HepG2 (cell line): ENCODE measurements around the gene IL17D. TPM values are rescaled to one million over a fixed set of nuclear protein-coding genes. Genes with fewer than 3 reads are reported as not detected.
A peak's percentile ranks its signal among the peaks of the same experiment; 100 is the strongest.

Experiments
- ATAC-seq: fragments of 200-7000 bp; cut with Tn5 transposase; 3 replicates; pipeline ENCODE4 v1.9.1; 2020; ENCODE audit warnings: mild to moderate bottlenecking, moderate library complexity
- BruUV-seq: library from RNA; stranded (reverse); fragments of 400-500 nt; replicated peaks from 2 replicates; lab custom pipeline; 2021; lab: Mats Ljungman, UMichigan
- CTCF ChIA-PET: fragments of 300-600 bp; formaldehyde crosslinking; extraction: SDS; loops from one replicate; lab custom pipeline; 2021; ENCODE audit warnings: low total read pairs, inconsistent platforms, low intra/inter-chr PET ratio; lab: Yijun Ruan, JAX
- POLR2A ChIA-PET: fragments of 350-600 bp; sonication (Branson Sonifier 250); formaldehyde crosslinking; loops from one replicate; lab custom pipeline; 2020; ENCODE audit warnings: antibody characterized with exemption, inconsistent platforms; lab: Yijun Ruan, JAX
- DNase-seq: peaks from one replicate; pipeline ENCODE4 v3.0.0-alpha.2; 2015; ENCODE audit warnings: low spot score
- FAIRE-seq: peaks from 3 replicates; lab custom pipeline; 2011; peaks lifted over from hg19 to GRCh38; lab: Jason Lieb, UNC
- H2AFZ ChIP-seq: one replicate; pipeline ENCODE4 v1.6.1; 2011; ENCODE audit warnings: low read length, inconsistent platforms
- H3K27ac ChIP-seq: fragments of 300-600 bp; 3 replicates; pipeline ENCODE4 v1.8.0; 2011; ENCODE audit warnings: mixed run types, mild to moderate bottlenecking, mixed read lengths, low read length, inconsistent platforms; ENCODE audit not compliant: insufficient read depth; ENCODE audit errors: extremely low read length
- H3K27me3 ChIP-seq, 2 experiments: fragments of 200-600 bp in 1 of 2; 2 replicates in 1 of 2; 3 replicates in 1 of 2; pipeline versions ENCODE4 v1.6.0 to v1.8.0; 2011; ENCODE audit warnings: low read length in 2 of 2, mild to moderate bottlenecking in 2 of 2, moderate library complexity in 2 of 2, inconsistent platforms in 1 of 2; ENCODE audit not compliant: insufficient read depth in 2 of 2, control insufficient read depth in 1 of 2
- H3K36me3 ChIP-seq, 2 experiments: fragments of 200-600 bp in 1 of 2; replicated peaks in 1 of 2; 2 replicates in 1 of 2; 3 replicates in 1 of 2; pipeline versions ENCODE4 v1.5.1 to v1.8.0; 2011; ENCODE audit warnings: low read length in 2 of 2, inconsistent platforms in 1 of 2; ENCODE audit not compliant: insufficient read depth in 2 of 2, control insufficient read depth in 1 of 2
- H3K4me1 ChIP-seq: 2 replicates; pipeline ENCODE4 v1.5.1; 2012; ENCODE audit warnings: low read length, inconsistent platforms; ENCODE audit not compliant: insufficient read depth
- H3K4me2 ChIP-seq: 2 replicates; pipeline ENCODE4 v1.6.0; 2011; ENCODE audit warnings: low read depth, low read length, inconsistent platforms
- H3K4me3 ChIP-seq, 3 experiments: fragments of 200-600 bp in 1 of 3; sonication (generic), shearing (Covaris generic) in 1 of 3; replicated peaks in 1 of 3; 2 replicates each; pipeline ENCODE4 v1.5.1; 2011 to 2016; ENCODE audit warnings: low read length in 3 of 3, inconsistent platforms in 2 of 3, low read depth in 2 of 3, mild to moderate bottlenecking in 2 of 3, control low read depth in 1 of 3, mixed read lengths in 1 of 3; ENCODE audit not compliant: insufficient read depth in 1 of 3
- H3K79me2 ChIP-seq: one replicate; pipeline ENCODE4 v1.6.1; 2011; ENCODE audit warnings: low read length, inconsistent platforms; ENCODE audit not compliant: insufficient read depth
- H3K9ac ChIP-seq: 2 replicates; pipeline ENCODE4 v1.6.0; 2011; ENCODE audit warnings: mild to moderate bottlenecking, low read depth, low read length, inconsistent platforms; ENCODE audit not compliant: insufficient read depth
- H3K9me3 ChIP-seq: 2 replicates; pipeline ENCODE4 v1.5.1; 2012; ENCODE audit warnings: mild to moderate bottlenecking, low read length
- H4K20me1 ChIP-seq: 2 replicates; pipeline ENCODE4 v1.6.0; 2011; ENCODE audit warnings: inconsistent platforms, mild to moderate bottlenecking, low read length, moderate library complexity; ENCODE audit not compliant: insufficient read depth
- FOXP4 ChIP-seq: sonication (generic); formaldehyde crosslinking; IDR thresholded peaks from 2 replicates; pipeline ENCODE4 v1.4.0; 2020; ENCODE audit warnings: missing genetic modification reagents
- KMT2B ChIP-seq: IDR thresholded peaks from 2 replicates; pipeline ENCODE4 v1.6.1; 2016; ENCODE audit warnings: missing genetic modification reagents, missing compliant biosample characterization
- MEIS1 ChIP-seq: sonication (generic); formaldehyde crosslinking; IDR thresholded peaks from 2 replicates; pipeline ENCODE4 v1.9.0; 2021; ENCODE audit warnings: mild to moderate bottlenecking, missing genetic modification reagents, moderate library complexity, borderline replicate concordance
- PHF8 ChIP-seq: sonication (generic); formaldehyde crosslinking; IDR thresholded peaks from 2 replicates; pipeline ENCODE4 v1.5.0; 2020; ENCODE audit warnings: missing genetic modification reagents
- RNF2 ChIP-seq: fragments of 450-650 bp; conservative IDR thresholded peaks from 2 replicates; pipeline ENCODE4 v1.6.1; 2016; ENCODE audit warnings: low read depth
- ZNF136 ChIP-seq: sonication (generic); formaldehyde crosslinking; IDR thresholded peaks from 2 replicates; pipeline ENCODE4 v1.8.1; 2022; ENCODE audit warnings: low read depth, mild to moderate bottlenecking, moderate library complexity, missing genetic modification reagents
- ZNF547 ChIP-seq: sonication (generic); formaldehyde crosslinking; IDR thresholded peaks from 2 replicates; pipeline ENCODE4 v1.5.1; 2020; ENCODE audit warnings: mild to moderate bottlenecking, missing genetic modification reagents
- WGBS: methylation state at CpG from one replicate; pipeline ENCODE4 v1.1.6; 2017; ENCODE audit warnings: low lambda C conversion rate; 5-methylcytosine and 5-hydroxymethylcytosine counted together
- in situ Hi-C: cut with HindIII; loops from 2 replicates; pipeline ENCODE4 v1.10.0; 2017; ENCODE audit warnings: low pct_unique_long_range_greater_than_20kb; ENCODE audit not compliant: extremely low pct_ligation_motif_present
- intact Hi-C: fragments of 100-400 bp; cut with micrococcal nuclease; formaldehyde crosslinking; loops from one replicate; pipeline ENCODE4 v1.10.0; 2022; ENCODE audit not compliant: unreplicated experiment
- polyA plus RNA-seq, 8 experiments: library from polyadenylated mRNA; depleted of rRNA in 3 of 8; stranded (reverse) in 7 of 8; unstranded in 1 of 8; fragments of >200 nt; fragmentation: Illumina TruSeq in 4 of 8; extraction: Trizol in 4 of 8; gene quantifications; 2 replicates each; pipeline versions ENCODE4 v1.2.1 to v1.2.3, GENCODE V29; 2011 to 2016; ENCODE audit warnings: low read depth in 4 of 8, missing spikeins in 1 of 8, mixed read lengths in 1 of 8; ENCODE audit not compliant: insufficient read depth in 1 of 8
- total RNA-seq, 5 experiments: library from RNA; depleted of rRNA; stranded (reverse); fragments of >200 nt; fragmentation: Illumina TruSeq; extraction: Trizol; gene quantifications; 2 replicates each; pipeline ENCODE4 v1.2.3, GENCODE V29; 2016; ENCODE audit warnings: low read depth in 1 of 5
- TF ChIP-seq, protein P1 (sequence below): sonication (generic); formaldehyde crosslinking; IDR thresholded peaks from 2 replicates; pipeline ENCODE4 v1.4.0; 2020; ENCODE audit warnings: missing genetic modification reagents

Gene IL17D
- total and polyA plus RNA-seq, 2 of the 13 experiments (the other 11 are each of a cell fraction or from before 2014, with no cell fraction given): 1.1 to 2.2 TPM

DNA sequence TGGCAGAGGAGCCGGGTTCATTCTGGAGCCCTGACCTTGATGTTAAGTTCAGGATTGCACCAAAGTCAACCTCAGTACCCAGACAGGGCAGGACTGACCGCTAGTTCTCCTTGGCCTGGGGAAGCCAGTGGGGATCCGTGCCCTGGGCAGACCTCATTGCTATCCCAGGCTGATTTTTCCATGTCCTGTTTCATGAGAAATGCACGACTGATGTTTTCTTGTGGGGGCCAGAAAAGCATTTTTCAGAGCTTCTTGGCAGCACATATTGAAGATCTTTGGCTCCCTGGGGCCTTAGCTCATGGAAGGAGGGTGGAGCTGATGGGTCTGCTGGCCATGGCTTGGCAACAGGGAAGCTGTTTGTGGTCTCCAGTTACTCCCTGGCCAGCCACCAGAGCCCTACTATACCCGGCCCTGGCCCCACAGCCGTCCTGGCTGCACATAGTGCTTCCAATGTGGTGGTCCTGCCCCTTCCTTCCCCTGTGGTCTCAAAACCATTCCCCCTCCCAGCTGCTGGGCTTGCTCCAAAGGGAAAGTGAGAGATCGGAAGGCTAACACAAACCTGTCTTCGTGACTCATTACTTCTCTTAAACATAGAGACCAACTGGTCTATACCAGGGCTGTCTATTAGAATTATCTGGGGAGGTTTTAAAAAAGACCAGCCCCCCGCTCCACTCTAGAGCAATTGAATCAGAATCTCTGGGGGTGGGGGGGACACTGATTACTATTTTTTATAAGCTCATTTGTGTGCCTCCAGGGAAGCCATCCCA is 11.2 kb downstream of the IL17D start:
- Histone ChIP-seq H3K36me3 (no peaks in the 10 kb centered on the region), H3K9me3 (no peaks in the 10 kb centered on the region), H3K27ac (no peak overlapping the region), H3K4me3 (no peak overlapping the region; a peak in 1 of 6 replicates), H3K4me1 (peaks cover 62% of the 10 kb centered on the region), H3K27me3 (no peaks in the 10 kb centered on the region; a peak in 1 of 5 replicates), H3K79me2 (no peaks in the 10 kb centered on the region), H2AFZ (no peak overlapping the region), H3K9ac (no peak overlapping the region), H4K20me1 (no peaks in the 10 kb centered on the region), H3K4me2 (peak overlapping the region; percentile 91)
- ATAC-seq (peak; percentile 20), DNase-seq (no peak), FAIRE-seq (no peak)
- POLR2A ChIA-PET: no interaction called here
- in situ Hi-C loops: no loop called here
- no TSS peak for BruUV-seq
- intact Hi-C loops: no loop called here
- CTCF ChIA-PET: no interaction called here
- no peak for TF ChIP-seq ZNF136
- TF ChIP-seq, protein P1, sequence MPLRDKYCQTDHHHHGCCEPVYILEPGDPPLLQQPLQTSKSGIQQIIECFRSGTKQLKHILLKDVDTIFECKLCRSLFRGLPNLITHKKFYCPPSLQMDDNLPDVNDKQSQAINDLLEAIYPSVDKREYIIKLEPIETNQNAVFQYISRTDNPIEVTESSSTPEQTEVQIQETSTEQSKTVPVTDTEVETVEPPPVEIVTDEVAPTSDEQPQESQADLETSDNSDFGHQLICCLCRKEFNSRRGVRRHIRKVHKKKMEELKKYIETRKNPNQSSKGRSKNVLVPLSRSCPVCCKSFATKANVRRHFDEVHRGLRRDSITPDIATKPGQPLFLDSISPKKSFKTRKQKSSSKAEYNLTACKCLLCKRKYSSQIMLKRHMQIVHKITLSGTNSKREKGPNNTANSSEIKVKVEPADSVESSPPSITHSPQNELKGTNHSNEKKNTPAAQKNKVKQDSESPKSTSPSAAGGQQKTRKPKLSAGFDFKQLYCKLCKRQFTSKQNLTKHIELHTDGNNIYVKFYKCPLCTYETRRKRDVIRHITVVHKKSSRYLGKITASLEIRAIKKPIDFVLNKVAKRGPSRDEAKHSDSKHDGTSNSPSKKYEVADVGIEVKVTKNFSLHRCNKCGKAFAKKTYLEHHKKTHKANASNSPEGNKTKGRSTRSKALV (CRISPR knock-in tag): no peak
- TF ChIP-seq ZNF547 (CRISPR knock-in tag): no peak
- no peak for TF ChIP-seq RNF2
- no peak for TF ChIP-seq MEIS1
- TF ChIP-seq FOXP4 (CRISPR knock-in tag): no peak
- TF ChIP-seq PHF8: no peak
- no peak for TF ChIP-seq KMT2B (CRISPR knock-in tag)
- whole genome bisulfite sequencing: 52% methylated on average over 7 of the region's 9 CpGs
